Heart left ventricle (tissue), 13 donors: ENCODE data around the gene CIPC.

Experiments used
- POLR2A ChIP-seq, 2 donors: fragments of 450-650 bp; IDR thresholded peaks; one replicate each; pipeline ENCODE4 v1.6.1; 2017; ENCODE audit warnings: antibody characterized with exemption in 2 of 2, mild to moderate bottlenecking in 2 of 2, moderate library complexity in 2 of 2
- TF ChIP-seq, protein P1 (sequence below), 12 donors: fragments of 200-600 bp; sonication (generic) in 4 of 12; IDR thresholded peaks; one replicate each; pipeline versions ENCODE4 v1.5.0 to v1.8.0; 2018 to 2022; ENCODE audit warnings: antibody characterized with exemption in 12 of 12, mild to moderate bottlenecking in 5 of 12
- donor health status: ischemic (EF 13 %, LVEDD 7.1; RV severe dilation, severe dysfunction).
- donor health status: DM: no; HTN: yes; CAD: no.
- donor health status: DM: no; HTN: no; CAD: no.
- donor health status: ischemic (EF 25% LVEDD 6.9; RV normal size, moderate dysfunction).
- donor health status: ischemic (EF 25% LVEDD 5.7; RV mildly dilated, moderate dysfunction).
- donor health status: ischemic (EF 35%, LVEDD 5.7; RV mildly dilated, moderate dysfunction).
- donor health status: nonischemic (EF 11% LVEDD 7.7; RV severe dilation, severe dysfunction).
- donor health status: DM: yes; HTN: yes; CAD: no.
- donor health status: PGD.
- donor health status: ischemic (EF 29% LVEDD 5.4; RV normal size, mild dysfunction).
- donor health status: nonischemic (EF 23%, LVEDD 6.1; RV moderate dilation, normal function).

GRCh38 chr14:77055306-77055705 is 42.8 kb upstream of the CIPC start:
- TF ChIP-seq, protein P1, sequence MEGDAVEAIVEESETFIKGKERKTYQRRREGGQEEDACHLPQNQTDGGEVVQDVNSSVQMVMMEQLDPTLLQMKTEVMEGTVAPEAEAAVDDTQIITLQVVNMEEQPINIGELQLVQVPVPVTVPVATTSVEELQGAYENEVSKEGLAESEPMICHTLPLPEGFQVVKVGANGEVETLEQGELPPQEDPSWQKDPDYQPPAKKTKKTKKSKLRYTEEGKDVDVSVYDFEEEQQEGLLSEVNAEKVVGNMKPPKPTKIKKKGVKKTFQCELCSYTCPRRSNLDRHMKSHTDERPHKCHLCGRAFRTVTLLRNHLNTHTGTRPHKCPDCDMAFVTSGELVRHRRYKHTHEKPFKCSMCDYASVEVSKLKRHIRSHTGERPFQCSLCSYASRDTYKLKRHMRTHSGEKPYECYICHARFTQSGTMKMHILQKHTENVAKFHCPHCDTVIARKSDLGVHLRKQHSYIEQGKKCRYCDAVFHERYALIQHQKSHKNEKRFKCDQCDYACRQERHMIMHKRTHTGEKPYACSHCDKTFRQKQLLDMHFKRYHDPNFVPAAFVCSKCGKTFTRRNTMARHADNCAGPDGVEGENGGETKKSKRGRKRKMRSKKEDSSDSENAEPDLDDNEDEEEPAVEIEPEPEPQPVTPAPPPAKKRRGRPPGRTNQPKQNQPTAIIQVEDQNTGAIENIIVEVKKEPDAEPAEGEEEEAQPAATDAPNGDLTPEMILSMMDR (IDR thresholded peaks at IDR 0.05) = no peak
- no peak for TF ChIP-seq POLR2A (IDR thresholded peaks at IDR 0.05)
